NCI-H2107 treated with DMSO at 0.1 percent for 48 hours (cell line): ENCODE data around the gene DOCK3.

Experiments
- DNase-seq: peaks from one replicate; lab custom pipeline; 2025; ENCODE audit not compliant: unreplicated experiment; lab: John Stamatoyannopoulos, UW

Gene DOCK3

DNA sequence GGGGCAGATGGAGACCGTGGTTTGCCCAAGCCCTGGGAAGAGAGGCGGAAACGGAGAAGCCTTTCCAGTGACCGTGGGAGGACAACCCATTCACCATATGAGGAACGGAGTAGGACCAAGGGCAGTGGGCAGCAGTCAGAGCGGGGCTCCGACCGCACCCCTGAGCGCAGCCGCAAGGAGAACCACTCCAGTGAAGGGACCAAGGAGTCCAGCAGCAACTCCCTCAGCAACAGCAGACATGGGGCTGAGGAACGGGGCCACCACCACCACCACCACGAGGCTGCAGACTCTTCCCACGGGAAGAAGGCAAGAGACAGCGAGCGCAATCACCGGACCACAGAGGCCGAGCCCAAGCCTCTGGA is 718.4 kb downstream of the DOCK3 start:
- DNase-seq = no peak

DNA sequence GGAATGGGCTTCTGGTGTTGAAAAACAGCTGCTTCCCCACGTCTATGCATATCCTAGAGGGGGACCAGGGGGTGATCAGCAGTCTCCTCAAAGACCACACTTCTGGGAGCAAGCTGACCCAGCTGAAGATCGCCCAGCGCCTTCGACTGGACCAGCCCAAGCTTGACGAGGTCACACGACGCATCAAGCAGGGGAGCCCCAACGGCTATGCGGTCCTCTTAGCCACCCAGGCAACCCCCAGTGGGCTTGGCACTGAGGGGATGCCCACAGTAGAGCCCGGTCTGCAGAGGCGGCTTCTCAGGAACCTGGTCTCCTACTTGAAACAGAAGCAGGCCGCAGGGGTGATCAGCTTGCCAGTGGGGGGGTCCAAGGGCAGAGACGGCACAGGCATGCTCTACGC is 718.8 kb downstream of the DOCK3 start:
- no peak for DNase-seq

- DNase-seq = no peak
Observed at GRCh38 chr3:51394541-51394940, 719.8 kb downstream of the DOCK3 start.

- no peak for DNase-seq
Observed at GRCh38 chr3:51395493-51396213, 720.9 kb downstream of the DOCK3 start.

- no peak for DNase-seq
Observed at GRCh38 chr3:51396401-51396800, 721.7 kb downstream of the DOCK3 start.

DNA sequence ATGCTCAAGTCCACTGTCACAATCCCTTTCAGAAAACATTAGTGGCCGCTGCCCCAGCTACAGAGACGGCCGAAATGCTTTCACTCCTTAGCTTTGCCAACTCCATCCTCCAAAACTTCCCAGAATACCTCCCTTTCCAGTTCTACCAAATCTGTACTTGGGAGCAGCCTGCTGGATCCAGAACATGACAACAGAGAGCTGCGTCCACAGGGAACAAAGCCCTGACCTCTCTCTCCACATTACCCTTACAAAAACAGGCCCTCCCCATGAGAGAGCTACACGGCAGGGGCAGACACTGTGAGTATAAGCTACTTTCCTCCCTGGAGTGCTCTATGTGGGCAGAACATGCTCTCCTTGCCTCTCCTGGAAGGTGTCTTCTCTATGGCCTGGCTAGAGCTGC is 722.7 kb downstream of the DOCK3 start:
- no peak for DNase-seq

- DNase-seq = no peak
Observed at GRCh38 chr3:51398595-51399310, 724.0 kb downstream of the DOCK3 start.

DNA sequence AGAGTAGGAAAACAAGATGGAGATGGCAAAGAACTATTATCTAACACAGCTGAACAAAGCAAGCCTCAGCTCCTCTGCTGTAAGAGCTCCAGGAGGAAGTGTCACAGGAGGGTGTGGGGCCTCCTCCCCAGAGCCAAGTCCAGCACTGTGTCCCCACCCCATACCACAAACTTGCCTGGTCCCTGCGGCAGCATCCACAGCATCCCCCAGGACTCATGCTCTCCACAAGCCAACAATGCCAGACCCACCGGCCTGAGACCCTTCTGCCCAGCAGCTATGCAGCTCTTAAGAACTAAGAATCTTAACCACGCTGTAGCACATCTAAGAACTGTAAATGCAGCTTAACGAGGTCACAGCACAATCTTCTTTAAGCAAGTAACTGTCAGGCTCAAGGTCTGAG is 725.4 kb downstream of the DOCK3 start:
- DNase-seq = no peak

- no peak for DNase-seq
Observed at GRCh38 chr3:51401735-51402134, 727.0 kb downstream of the DOCK3 start.

- no peak for DNase-seq
Observed at GRCh38 chr3:51403675-51404074, 728.9 kb downstream of the DOCK3 start.

DNA sequence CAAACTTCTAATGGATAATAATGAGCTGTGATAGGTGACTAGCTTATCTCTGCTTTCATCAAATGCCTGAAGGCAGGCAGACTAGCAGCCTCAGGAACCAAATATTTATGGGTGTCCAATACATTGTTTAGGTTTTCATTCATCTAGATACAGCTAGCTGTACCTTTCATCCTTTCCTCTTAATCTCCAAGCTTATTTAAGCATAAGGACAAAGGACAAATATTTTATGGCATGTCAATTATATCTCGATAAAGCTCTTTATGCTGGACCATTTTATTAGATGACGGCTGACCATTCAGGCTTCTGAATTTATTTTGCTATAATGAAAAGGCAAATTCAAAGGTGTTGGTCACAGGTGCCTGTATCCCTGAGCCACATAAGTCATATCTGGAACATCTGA is 733.3 kb downstream of the DOCK3 start:
- DNase-seq = no peak

DNA sequence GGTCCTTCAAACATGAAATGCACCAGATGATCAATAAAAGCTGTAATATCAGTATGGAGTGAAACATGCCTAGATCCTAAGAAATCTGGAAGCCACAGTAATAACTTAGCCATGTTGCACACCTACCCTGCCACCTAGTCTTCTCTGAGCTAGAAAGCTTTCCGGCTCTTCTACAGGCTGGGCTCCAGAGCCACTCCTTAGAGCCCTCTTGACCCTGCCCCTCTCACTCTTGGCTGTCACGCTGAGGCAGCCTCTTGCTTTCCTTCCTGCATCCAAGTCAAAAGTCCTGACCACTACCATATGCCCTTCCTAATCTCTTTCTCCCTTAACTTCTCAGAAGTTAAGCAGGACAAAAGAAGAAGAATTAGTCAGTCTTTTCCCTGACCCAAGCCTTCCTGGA is 734.1 kb downstream of the DOCK3 start:
- DNase-seq = no peak

GRCh38 chr3:51422211-51422610 is 747.5 kb downstream of the DOCK3 start:
- no peak for DNase-seq

DNA sequence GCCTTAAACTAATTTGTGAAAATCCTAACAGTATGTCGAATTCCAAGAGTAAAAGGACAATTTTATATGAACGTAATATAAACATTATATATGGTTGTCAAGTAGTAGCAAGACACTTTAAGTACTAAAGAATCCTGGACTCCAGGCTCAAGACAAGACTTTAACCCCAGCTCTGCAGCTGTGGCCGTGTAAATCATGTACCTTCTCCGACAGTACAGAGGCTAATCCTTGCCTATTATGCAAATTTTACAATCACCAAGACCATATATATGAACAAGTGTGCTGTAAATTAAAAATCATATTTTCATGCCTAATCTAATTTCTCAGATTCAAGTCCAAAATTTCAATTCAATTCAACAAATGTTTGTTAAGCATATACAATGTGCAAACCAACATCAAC is 752.2 kb downstream of the DOCK3 start:
- DNase-seq = no peak

GRCh38 chr3:51429138-51429537 is 754.4 kb downstream of the DOCK3 start:
- DNase-seq = no peak
